CD4-positive, alpha-beta T cell (primary cell): Measurements from ENCODE around the gene CCDC110. TPM values are rescaled to one million over a fixed set of nuclear protein-coding genes. Genes with fewer than 3 reads are reported as not detected.

Source experiments
- ATAC-seq: fragments of 200-7000 bp; cut with Tn5 transposase; one replicate; pipeline ENCODE4 v1.10.0; 2022; ENCODE audit warnings: mild to moderate bottlenecking; ENCODE audit not compliant: poor library complexity
- CTCF ChIA-PET: fragments of 350-600 bp; sonication (Branson Sonifier 250); formaldehyde crosslinking; loops from one replicate; lab custom pipeline; 2021; ENCODE audit warnings: antibody characterized with exemption, inconsistent platforms; lab: Charles Lee
- POLR2A ChIA-PET: fragments of 350-600 bp; sonication (Branson Sonifier 250); formaldehyde crosslinking; loops from one replicate; lab custom pipeline; 2021; ENCODE audit warnings: antibody characterized with exemption, inconsistent platforms; lab: Charles Lee
- DNase-seq, 14 experiments: peaks; one replicate each; pipeline ENCODE4 v3.0.0-alpha.2; 2013 to 2020; ENCODE audit warnings: mixed read lengths in 2 of 14
- H3K27ac ChIP-seq, 2 donors: one replicate each; pipeline versions ENCODE4 v1.5.1 to v1.7.0; 2013; ENCODE audit warnings: low read length in 2 of 2, low read depth in 1 of 2, mild to moderate bottlenecking in 1 of 2
- H3K27me3 ChIP-seq, 2 experiments: 1 replicate in 1 of 2; 2 replicates in 1 of 2; pipeline versions ENCODE4 v1.6.1 to v1.7.0; 2013; ENCODE audit warnings: low read length in 2 of 2, control low read depth in 1 of 2, mild to moderate bottlenecking in 1 of 2, moderate library complexity in 1 of 2; ENCODE audit not compliant: insufficient read depth in 2 of 2, control insufficient read depth in 1 of 2
- H3K36me3 ChIP-seq: one replicate; pipeline ENCODE4 v1.6.1; 2013; ENCODE audit warnings: low read length, control low read depth; ENCODE audit not compliant: insufficient read depth
- H3K4me1 ChIP-seq: one replicate; pipeline ENCODE4 v1.6.1; 2013; ENCODE audit warnings: low read length, control low read depth; ENCODE audit not compliant: insufficient read depth
- H3K4me3 ChIP-seq: one replicate; pipeline ENCODE4 v1.5.1; 2013; ENCODE audit warnings: mild to moderate bottlenecking, low read length, moderate library complexity
- H3K9me3 ChIP-seq, 2 experiments: 1 replicate in 1 of 2; 2 replicates in 1 of 2; pipeline versions ENCODE4 v1.6.1 to v1.7.0; 2013; ENCODE audit warnings: low read length in 2 of 2, mild to moderate bottlenecking in 2 of 2, control low read depth in 1 of 2, moderate library complexity in 1 of 2; ENCODE audit not compliant: control insufficient read depth in 1 of 2, insufficient read depth in 1 of 2
- H3K27ac Mint-ChIP-seq: one replicate; pipeline ENCODE4 v1.8.0; 2020; ENCODE audit warnings: mixed read lengths
- H3K27me3 Mint-ChIP-seq: one replicate; pipeline ENCODE4 v1.8.0; 2021; ENCODE audit warnings: mixed read lengths
- H3K36me3 Mint-ChIP-seq: one replicate; pipeline ENCODE4 v1.8.0; 2021; ENCODE audit warnings: low read depth, mixed read lengths
- H3K4me1 Mint-ChIP-seq: one replicate; pipeline ENCODE4 v1.8.0; 2021; ENCODE audit warnings: low read depth, mixed read lengths
- H3K4me3 Mint-ChIP-seq: one replicate; pipeline ENCODE4 v1.8.0; 2020; ENCODE audit warnings: mild to moderate bottlenecking, mixed read lengths
- H3K9me3 Mint-ChIP-seq: one replicate; pipeline ENCODE4 v1.8.0; 2020; ENCODE audit warnings: mixed read lengths
- CTCF ChIP-seq: fragments of 200-600 bp; IDR thresholded peaks from one replicate; pipeline ENCODE4 v1.8.0; 2022; ENCODE audit warnings: antibody characterized with exemption, mild to moderate bottlenecking
- intact Hi-C, 2 experiments: fragments of 100-400 bp; cut with DNase I in 1 of 2; cut with micrococcal nuclease in 1 of 2; formaldehyde crosslinking; loops; one replicate each; pipeline versions ENCODE4 v1.15.1 to v1.9.0; 2023 to 2025; cut with DNase I, micrococcal nuclease
- total RNA-seq, 174 experiments: library from RNA in 2 of 174; stranded (reverse) in 2 of 174; gene quantifications; one replicate each; pipeline ENCODE4 v1.2.3 and lab custom pipeline; 2021 to 2026

The CCDC110 gene
- total RNA-seq, 2 experiments from 2014 or later = 0.34 to 0.36 TPM

- TF ChIP-seq CTCF = no peak
- peak overlapping the region; percentile 17 for H3K4me3 Mint-ChIP-seq
Measured at GRCh38 chr4:185398618-185399017, 72.9 kb downstream of the CCDC110 start.

GRCh38 chr4:185396724-185397385, 74.7 kb downstream of the CCDC110 start, which contains the start of gene ANKRD37:
ANKRD37 (plus strand) TSS chr4:185396841; CDS start chr4:185396924, 83 bp downstream.
- peaks cover 11% of the 10 kb centered on the region for H3K4me1 ChIP-seq
- TF ChIP-seq CTCF = no peak
- no peaks in the 10 kb centered on the region for H3K9me3 ChIP-seq
- peak within 1 kb of the TSS; percentile 88 for H3K4me3 ChIP-seq
- CTCF ChIA-PET = interaction anchor here (1.8 to 1.9 kb wide), 3 partner anchors 9 to 201 kb away, joined by 4 to 9 read pairs (median 6); partner anchors contain the start of gene UFSP2
- no peaks in the 10 kb centered on the region for H3K27me3 Mint-ChIP-seq
- H3K4me1 Mint-ChIP-seq = peaks cover 17% of the 10 kb centered on the region
- peak within 1 kb of the TSS; percentile 92 for H3K4me3 Mint-ChIP-seq
- intact Hi-C loops = loop anchor here (1.0 to 10.0 kb wide), 7 partner anchors 28 to 1892 kb away; partner anchors contain the start of genes CCDC110 (in 1 of the 2), CFAP97 (in 1 of the 2), CYP4V2 (in 1 of the 2) and ING2 (in 1 of the 2)
- no peak for ATAC-seq
- no peaks in the 10 kb centered on the region for H3K9me3 Mint-ChIP-seq
- peaks cover 9% of the 10 kb centered on the region for H3K36me3 ChIP-seq
- H3K27ac ChIP-seq = peak within 1 kb of the TSS; percentile 93 to 97
- peak within 1 kb of the TSS; percentile 92 for H3K27ac Mint-ChIP-seq
- no peaks in the 10 kb centered on the region for H3K27me3 ChIP-seq
- POLR2A ChIA-PET = interaction anchor here (0.7 to 4.9 kb wide), 15 partner anchors 8 to 794 kb away, joined by 3 to 88 read pairs (median 5); partner anchors contain the start of genes CYP4V2, SNX25 and UFSP2
- DNase-seq = peak in 4 of 14 experiments; percentile 1 to 12 (median 3)
- H3K36me3 Mint-ChIP-seq = peaks cover 34% of the 10 kb centered on the region

More at GRCh38 chr4:185398618-185399017, 72.9 kb downstream of the CCDC110 start:
- Histone ChIP-seq H3K27ac (no peak overlapping the region), H3K36me3 (peaks cover 17% of the 10 kb centered on the region), H3K4me1 (peaks cover 11% of the 10 kb centered on the region), H3K27me3 (no peaks in the 10 kb centered on the region), H3K4me3 (no peak overlapping the region), H3K9me3 (no peaks in the 10 kb centered on the region)
- Mint-ChIP-seq H3K36me3 (peaks cover 46% of the 10 kb centered on the region), H3K27me3 (no peaks in the 10 kb centered on the region), H3K4me1 (peaks cover 17% of the 10 kb centered on the region), H3K27ac (peak overlapping the region; percentile 25), H3K9me3 (no peaks in the 10 kb centered on the region)
- ATAC-seq (no peak), DNase-seq (no peak)
- ChIA-PET CTCF (interaction anchor here (0.6 to 1.1 kb wide), 2 partner anchors 27 to 1890 kb away, joined by 3 to 4 read pairs; no protein-coding TSS in a partner anchor), POLR2A (interaction anchor here (4.9 kb wide), 1 partner anchor 27 kb away, joined by 88 read pairs; the partner anchor contains the start of gene UFSP2)
- intact Hi-C loops = loop anchor here (1.0 to 10.0 kb wide), 4 partner anchors 27 to 1894 kb away; partner anchors contain the start of genes CFAP97 (in 1 of the 2), CYP4V2 (in 1 of the 2), ING2 (in 1 of the 2) and UFSP2 (in 1 of the 2)

- intact Hi-C loops = loop anchor here (1.0 to 10.0 kb wide), 7 partner anchors 29 to 1891 kb away; partner anchors contain the start of genes CCDC110 (in 1 of the 2), CFAP97 (in 1 of the 2), CYP4V2 (in 1 of the 2) and ING2 (in 1 of the 2)
- no peak for TF ChIP-seq CTCF
- H3K27ac ChIP-seq = peak overlapping the region; percentile 93 to 97
- Mint-ChIP-seq H3K36me3 (peaks cover 27% of the 10 kb centered on the region), H3K4me1 (peaks cover 17% of the 10 kb centered on the region), H3K4me3 (peak overlapping the region; percentile 92), H3K27me3 (no peaks in the 10 kb centered on the region), H3K9me3 (no peaks in the 10 kb centered on the region), H3K27ac (peak overlapping the region; percentile 92)
- H3K27me3 ChIP-seq = no peaks in the 10 kb centered on the region
- peaks cover 7% of the 10 kb centered on the region for H3K36me3 ChIP-seq
- ChIA-PET POLR2A (interaction anchor here (0.7 to 4.9 kb wide), 16 partner anchors 9 to 795 kb away, joined by 3 to 88 read pairs (median 6); partner anchors contain the start of genes CYP4V2, SNX25 and UFSP2), CTCF (interaction anchor here (1.8 to 1.9 kb wide), 3 partner anchors 10 to 202 kb away, joined by 4 to 9 read pairs (median 6); partner anchors contain the start of gene UFSP2)
- ATAC-seq (peak; percentile 91), DNase-seq (peak; percentile 88 to 98 (median 96))
- H3K9me3 ChIP-seq = no peaks in the 10 kb centered on the region
- H3K4me1 ChIP-seq = peaks cover 11% of the 10 kb centered on the region
- peak overlapping the region; percentile 88 for H3K4me3 ChIP-seq
Measured at GRCh38 chr4:185395956-185396723, 75.4 kb downstream of the CCDC110 start.
